KOPT-K1 (cell line): ENCODE measurements around the gene NAA10.

Source experiments
- H3K27ac ChIP-seq: fragments of 200-600 bp; sonication (generic); 2 replicates; pipeline ENCODE4 v1.5.1; 2016; ENCODE audit warnings: antibody characterized with exemption, mild to moderate bottlenecking, low read depth, low read length; ENCODE audit not compliant: poor library complexity, severe bottlenecking
- H3K36me3 ChIP-seq: fragments of 200-600 bp; sonication (generic); 2 replicates; pipeline ENCODE4 v1.5.1; 2017; ENCODE audit warnings: antibody characterized with exemption, mild to moderate bottlenecking, low read length, moderate library complexity; ENCODE audit not compliant: insufficient read depth
- H3K9me3 ChIP-seq: fragments of 200-600 bp; sonication (generic); 2 replicates; pipeline ENCODE4 v1.5.1; 2017; ENCODE audit warnings: antibody characterized with exemption, low read length, mild to moderate bottlenecking; ENCODE audit not compliant: insufficient read depth, poor library complexity, severe bottlenecking

The NAA10 gene

GRCh38 chrX:153930011-153930910 is 4.6 kb downstream of the NAA10 start:
- no peaks in the 10 kb centered on the region for H3K9me3 ChIP-seq
- peaks cover 40% of the 10 kb centered on the region for H3K36me3 ChIP-seq
- peak overlapping the region; percentile 84 for H3K27ac ChIP-seq

- no peaks in the 10 kb centered on the region for H3K9me3 ChIP-seq
- peaks cover 40% of the 10 kb centered on the region for H3K36me3 ChIP-seq
- H3K27ac ChIP-seq: peak overlapping the region; percentile 84
These were observed 5.3 kb downstream of the NAA10 start for GRCh38 chrX:153929576-153929975.

- no peaks in the 10 kb centered on the region for H3K9me3 ChIP-seq
- peak overlapping the region; percentile 84 for H3K27ac ChIP-seq
- H3K36me3 ChIP-seq: peaks cover 40% of the 10 kb centered on the region
These were observed 6.0 kb downstream of the NAA10 start for GRCh38 chrX:153928846-153929245.

GRCh38 chrX:153927922-153928760 is 6.7 kb downstream of the NAA10 start:
- Histone ChIP-seq H3K27ac (peak overlapping the region; percentile 100), H3K9me3 (no peaks in the 10 kb centered on the region), H3K36me3 (peaks cover 38% of the 10 kb centered on the region)

GRCh38 chrX:153927672-153927921 is 7.2 kb downstream of the NAA10 start:
- H3K9me3 ChIP-seq: no peaks in the 10 kb centered on the region
- peak overlapping the region; percentile 100 for H3K27ac ChIP-seq
- peaks cover 32% of the 10 kb centered on the region for H3K36me3 ChIP-seq

- Histone ChIP-seq H3K9me3 (no peaks in the 10 kb centered on the region), H3K27ac (peak overlapping the region; percentile 100), H3K36me3 (peaks cover 27% of the 10 kb centered on the region)
These were observed 7.8 kb downstream of the NAA10 start for GRCh38 chrX:153926858-153927671.

- Histone ChIP-seq H3K9me3 (no peaks in the 10 kb centered on the region), H3K36me3 (peaks cover 24% of the 10 kb centered on the region), H3K27ac (peak overlapping the region; percentile 100)
These were observed 8.3 kb downstream of the NAA10 start for GRCh38 chrX:153926552-153926857.

- H3K36me3 ChIP-seq: peaks cover 24% of the 10 kb centered on the region
- no peaks in the 10 kb centered on the region for H3K9me3 ChIP-seq
- peak within 1 kb of the TSS; percentile 100 for H3K27ac ChIP-seq
These were observed 8.9 kb downstream of the NAA10 start, which contains the start of gene ARHGAP4 for GRCh38 chrX:153925739-153926551. TSS of gene ARHGAP4 (minus strand) at chrX:153926264. CDS start at chrX:153926202, 62 bp downstream.

GRCh38 chrX:153925387-153925738 is 9.5 kb downstream of the NAA10 start:
- H3K36me3 ChIP-seq: peaks cover 26% of the 10 kb centered on the region
- H3K27ac ChIP-seq: peak overlapping the region; percentile 100
- no peaks in the 10 kb centered on the region for H3K9me3 ChIP-seq

- no peaks in the 10 kb centered on the region for H3K9me3 ChIP-seq
- H3K36me3 ChIP-seq: peaks cover 26% of the 10 kb centered on the region
- H3K27ac ChIP-seq: peak overlapping the region; percentile 100
These were observed 10.5 kb downstream of the NAA10 start for GRCh38 chrX:153924149-153924861.

GRCh38 chrX:153922932-153923857 is 11.6 kb downstream of the NAA10 start:
- H3K36me3 ChIP-seq: peaks cover 35% of the 10 kb centered on the region
- no peaks in the 10 kb centered on the region for H3K9me3 ChIP-seq
- H3K27ac ChIP-seq: peak overlapping the region; percentile 100

- peaks cover 45% of the 10 kb centered on the region for H3K36me3 ChIP-seq
- no peaks in the 10 kb centered on the region for H3K9me3 ChIP-seq
- H3K27ac ChIP-seq: peak overlapping the region; percentile 100
These were observed 13.1 kb downstream of the NAA10 start for GRCh38 chrX:153921511-153922446.
